Measurements from ENCODE around the gene FAM227B. TPM values are rescaled to one million over a fixed set of nuclear protein-coding genes. Genes with fewer than 3 reads are reported as not detected.
"Not testable (repeated sequence)": the region's sequence is repeated elsewhere in the genome, so short reads cannot be mapped to it uniquely, and the experiment has no call there.

FAM227B gene
- total RNA-seq, 1 donor from 2014 or later = 4.5 TPM

DNA sequence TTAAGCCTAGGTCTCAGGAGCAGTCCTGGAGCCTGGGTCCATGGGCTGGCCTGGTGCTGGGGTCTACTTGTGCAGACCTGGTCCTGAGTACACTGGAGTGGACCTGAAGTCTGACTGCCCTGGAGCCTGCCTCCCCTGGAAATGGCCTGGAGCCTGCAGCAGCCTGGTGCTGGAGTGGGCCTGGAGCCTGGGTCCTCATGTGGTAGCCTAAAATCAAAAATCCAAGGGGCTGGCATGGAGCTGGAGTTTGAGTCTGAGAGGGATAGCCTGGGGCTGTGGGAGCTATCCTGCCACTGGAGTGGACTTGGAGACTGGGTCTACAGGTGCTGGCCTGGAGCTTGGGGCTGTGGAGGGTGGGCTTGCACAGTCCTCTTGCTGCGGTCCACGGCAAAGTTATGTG, 15.0 kb downstream of the FAM227B start:
- DNase-seq (no peak), ATAC-seq (ENCODE audit: low read depth) (no peak)
- ChIA-PET POLR2A (no interaction called here), CTCF (no interaction called here)
- Mint-ChIP-seq H3K4me1 (no peaks in the 10 kb centered on the region), H3K27me3 (no peaks in the 10 kb centered on the region), H3K36me3 (ENCODE audit: low read depth) (peaks cover 39% of the 10 kb centered on the region), H3K4me3 (no peak overlapping the region), H3K27ac (no peak overlapping the region), H3K9me3 (peaks cover 18% of the 10 kb centered on the region)
- intact Hi-C loops (cut with micrococcal nuclease) = no loop called here
- TF ChIP-seq, protein P1, sequence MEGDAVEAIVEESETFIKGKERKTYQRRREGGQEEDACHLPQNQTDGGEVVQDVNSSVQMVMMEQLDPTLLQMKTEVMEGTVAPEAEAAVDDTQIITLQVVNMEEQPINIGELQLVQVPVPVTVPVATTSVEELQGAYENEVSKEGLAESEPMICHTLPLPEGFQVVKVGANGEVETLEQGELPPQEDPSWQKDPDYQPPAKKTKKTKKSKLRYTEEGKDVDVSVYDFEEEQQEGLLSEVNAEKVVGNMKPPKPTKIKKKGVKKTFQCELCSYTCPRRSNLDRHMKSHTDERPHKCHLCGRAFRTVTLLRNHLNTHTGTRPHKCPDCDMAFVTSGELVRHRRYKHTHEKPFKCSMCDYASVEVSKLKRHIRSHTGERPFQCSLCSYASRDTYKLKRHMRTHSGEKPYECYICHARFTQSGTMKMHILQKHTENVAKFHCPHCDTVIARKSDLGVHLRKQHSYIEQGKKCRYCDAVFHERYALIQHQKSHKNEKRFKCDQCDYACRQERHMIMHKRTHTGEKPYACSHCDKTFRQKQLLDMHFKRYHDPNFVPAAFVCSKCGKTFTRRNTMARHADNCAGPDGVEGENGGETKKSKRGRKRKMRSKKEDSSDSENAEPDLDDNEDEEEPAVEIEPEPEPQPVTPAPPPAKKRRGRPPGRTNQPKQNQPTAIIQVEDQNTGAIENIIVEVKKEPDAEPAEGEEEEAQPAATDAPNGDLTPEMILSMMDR (IDR thresholded peaks at IDR 0.05) = no peak

DNA sequence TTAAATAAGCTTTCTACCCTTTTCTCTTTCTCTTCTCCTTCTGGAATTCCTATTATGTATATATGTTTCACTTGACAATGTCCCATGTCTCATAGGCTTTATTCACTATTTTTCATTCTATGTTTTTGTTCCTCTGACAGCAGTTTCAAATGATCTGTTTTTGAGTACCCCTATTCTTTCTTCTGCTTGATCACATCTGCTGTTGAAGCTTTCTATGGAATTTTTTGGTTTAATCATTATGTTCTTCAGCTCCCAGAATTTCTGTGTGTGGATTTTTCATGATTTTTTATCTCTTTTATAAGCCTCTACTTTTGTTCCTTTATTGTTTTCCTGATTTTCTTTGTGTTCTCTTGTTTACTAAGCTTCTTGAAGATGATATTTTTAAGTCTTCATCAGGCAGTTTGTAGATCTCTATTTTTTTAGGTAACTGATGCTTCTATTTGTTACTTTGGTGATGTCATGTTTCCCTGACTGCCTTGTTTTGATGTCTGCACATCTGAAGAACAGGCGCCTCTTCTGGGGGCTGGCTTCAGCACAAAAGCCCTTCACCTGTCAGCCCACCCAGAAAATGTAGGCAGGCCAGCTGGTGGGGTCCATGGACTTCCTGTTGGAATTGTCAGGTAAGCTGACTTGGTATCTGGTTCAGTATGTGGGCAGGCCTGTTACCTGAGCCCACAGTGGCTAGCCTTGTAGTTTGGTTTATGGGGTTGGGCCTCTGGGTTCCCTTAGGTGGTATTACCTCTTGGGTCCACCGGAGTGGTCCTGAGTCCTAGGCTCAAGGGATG, 15.8 kb downstream of the FAM227B start:
- no peak overlapping the region for H3K27ac Mint-ChIP-seq
- CTCF ChIA-PET = no interaction called here
- intact Hi-C loops (cut with micrococcal nuclease) = no loop called here
- ATAC-seq (ENCODE audit: low read depth) (no peak), DNase-seq (no peak)
- no peaks in the 10 kb centered on the region for H3K4me1 Mint-ChIP-seq
- H3K4me3 Mint-ChIP-seq = no peak overlapping the region
- TF ChIP-seq, protein P1 (IDR thresholded peaks at IDR 0.05) = no peak
- peaks cover 22% of the 10 kb centered on the region for H3K9me3 Mint-ChIP-seq
- POLR2A ChIA-PET = no interaction called here
- H3K36me3 Mint-ChIP-seq (ENCODE audit: low read depth) = peaks cover 38% of the 10 kb centered on the region
- no peaks in the 10 kb centered on the region for H3K27me3 Mint-ChIP-seq

DNA sequence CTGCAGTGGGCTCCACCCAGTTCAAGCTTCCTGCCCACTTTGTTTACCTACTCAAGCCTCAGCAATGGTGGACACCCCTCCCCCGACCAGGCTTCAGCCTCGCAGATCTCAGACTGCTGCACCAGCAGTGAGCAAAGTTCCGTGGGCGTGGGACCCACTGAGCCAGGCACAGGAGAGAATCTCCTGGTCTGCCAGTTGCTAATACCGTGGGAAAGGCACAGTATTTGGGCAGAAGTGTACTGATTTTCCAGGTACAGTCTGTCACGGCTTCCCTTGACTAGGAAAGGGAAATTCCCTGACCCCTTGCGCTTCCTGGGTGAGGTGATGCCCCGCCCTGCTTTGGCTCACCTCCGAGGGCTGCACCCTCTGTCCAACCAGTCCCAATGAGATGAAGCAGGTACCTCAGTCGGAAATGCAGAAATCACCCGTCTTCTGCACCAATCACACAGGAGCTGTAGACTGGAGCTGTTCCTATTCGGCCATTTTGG, 27.7 kb downstream of the FAM227B start:
- Mint-ChIP-seq H3K36me3 (ENCODE audit: low read depth) (peaks cover 25% of the 10 kb centered on the region), H3K9me3 (peaks cover 21% of the 10 kb centered on the region)
- H3K27me3 Mint-ChIP-seq; H3K4me1 Mint-ChIP-seq; POLR2A ChIA-PET; H3K4me3 Mint-ChIP-seq; CTCF ChIA-PET; intact Hi-C loops (cut with micrococcal nuclease); DNase-seq; ATAC-seq (ENCODE audit: low read depth); H3K27ac Mint-ChIP-seq: not testable (repeated sequence)

DNA sequence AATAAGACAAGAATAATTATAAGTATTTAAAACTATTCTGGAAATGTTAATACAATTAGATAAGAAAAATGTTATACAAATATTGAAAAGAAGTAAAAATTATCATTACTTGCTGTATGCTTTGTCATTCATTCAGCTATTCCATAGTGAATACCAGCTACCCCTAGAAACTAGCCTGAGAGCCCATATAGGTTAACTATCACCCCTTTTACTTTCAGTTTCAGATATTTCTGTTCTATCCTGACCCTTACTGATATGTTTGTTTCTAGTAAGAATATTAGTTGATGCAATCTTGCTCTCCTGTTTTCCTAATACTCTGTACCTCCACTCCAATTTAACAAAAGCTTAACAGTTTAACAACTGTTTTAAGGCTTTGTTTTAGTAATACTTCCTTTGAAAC, 31.6 kb downstream of the FAM227B start:
- TF ChIP-seq, protein P1 (IDR thresholded peaks at IDR 0.05) = no peak
- ATAC-seq (ENCODE audit: low read depth) (no peak), DNase-seq (no peak)
- Mint-ChIP-seq H3K9me3 (peaks cover 2% of the 10 kb centered on the region), H3K4me3 (no peak overlapping the region), H3K27ac (no peak overlapping the region), H3K4me1 (no peaks in the 10 kb centered on the region), H3K36me3 (ENCODE audit: low read depth) (peaks cover 9% of the 10 kb centered on the region), H3K27me3 (no peaks in the 10 kb centered on the region)
- intact Hi-C loops (cut with micrococcal nuclease) = no loop called here
- ChIA-PET POLR2A (no interaction called here), CTCF (no interaction called here)

DNA sequence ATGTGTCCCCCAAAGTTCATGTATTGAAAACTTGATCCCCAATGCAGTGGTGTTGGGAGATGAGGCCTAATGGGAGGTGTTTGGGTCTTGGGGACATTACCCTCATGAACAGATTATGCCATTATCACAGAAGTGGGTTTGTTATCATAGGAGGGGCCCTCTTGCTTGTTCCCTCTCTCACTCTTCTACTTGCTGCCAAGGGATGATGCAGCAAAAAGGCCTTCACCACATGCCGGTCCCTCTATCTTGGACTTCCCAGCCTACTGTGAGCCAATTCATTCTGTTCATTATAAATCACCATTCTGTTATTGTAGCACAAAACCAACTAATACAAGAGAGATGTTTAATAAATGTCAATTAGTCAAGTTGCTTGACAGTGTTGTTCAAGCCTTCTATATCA, 47.2 kb downstream of the FAM227B start:
- POLR2A ChIA-PET = no interaction called here
- peaks cover 13% of the 10 kb centered on the region for H3K9me3 Mint-ChIP-seq
- DNase-seq (no peak), ATAC-seq (ENCODE audit: low read depth) (no peak)
- H3K27ac Mint-ChIP-seq = no peak overlapping the region
- no peaks in the 10 kb centered on the region for H3K27me3 Mint-ChIP-seq
- TF ChIP-seq, protein P1 (IDR thresholded peaks at IDR 0.05) = no peak
- intact Hi-C loops (cut with micrococcal nuclease) = no loop called here
- no peaks in the 10 kb centered on the region for H3K4me1 Mint-ChIP-seq
- H3K36me3 Mint-ChIP-seq (ENCODE audit: low read depth) = peaks cover 22% of the 10 kb centered on the region
- no peak overlapping the region for H3K4me3 Mint-ChIP-seq
- CTCF ChIA-PET = no interaction called here

Measured in activated B cell treated with CpG ODN at 0.5 μM for 24 hours (primary cell).